Activated CD4-positive, alpha-beta T cell treated with anti-CD3 and anti-CD28 coated beads, Interleukin-10, Interleukin-2, amounts not matched to agents 100 ng/mL and 50 ng/mL, durations not matched to agents 16 hours and 8 hours (primary cell): Measurements from ENCODE around the gene C1orf56.

Experiments used
- DNase-seq: peaks from one replicate; pipeline ENCODE4 v3.0.0-alpha.2; 2020

C1orf56 gene, protein sequence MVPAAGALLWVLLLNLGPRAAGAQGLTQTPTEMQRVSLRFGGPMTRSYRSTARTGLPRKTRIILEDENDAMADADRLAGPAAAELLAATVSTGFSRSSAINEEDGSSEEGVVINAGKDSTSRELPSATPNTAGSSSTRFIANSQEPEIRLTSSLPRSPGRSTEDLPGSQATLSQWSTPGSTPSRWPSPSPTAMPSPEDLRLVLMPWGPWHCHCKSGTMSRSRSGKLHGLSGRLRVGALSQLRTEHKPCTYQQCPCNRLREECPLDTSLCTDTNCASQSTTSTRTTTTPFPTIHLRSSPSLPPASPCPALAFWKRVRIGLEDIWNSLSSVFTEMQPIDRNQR

DNA sequence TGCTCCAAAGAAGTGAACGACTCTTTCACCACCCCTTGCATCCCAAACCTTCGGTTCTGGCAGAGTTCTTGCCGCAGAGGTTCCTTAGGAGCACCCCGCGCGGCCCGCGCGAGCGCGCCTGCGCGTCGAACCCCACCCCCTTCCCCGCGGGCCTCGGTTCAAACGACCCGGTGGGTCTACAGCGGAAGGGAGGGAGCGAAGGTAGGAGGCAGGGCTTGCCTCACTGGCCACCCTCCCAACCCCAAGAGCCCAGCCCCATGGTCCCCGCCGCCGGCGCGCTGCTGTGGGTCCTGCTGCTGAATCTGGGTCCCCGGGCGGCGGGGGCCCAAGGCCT is at the start of gene C1orf56:
Gene C1orf56 (plus strand): TSS at position 161 of the 334 bp plus-strand sequence. CDS start 97 bp downstream, at position 258.
- DNase-seq, result peak; percentile 62

DNA sequence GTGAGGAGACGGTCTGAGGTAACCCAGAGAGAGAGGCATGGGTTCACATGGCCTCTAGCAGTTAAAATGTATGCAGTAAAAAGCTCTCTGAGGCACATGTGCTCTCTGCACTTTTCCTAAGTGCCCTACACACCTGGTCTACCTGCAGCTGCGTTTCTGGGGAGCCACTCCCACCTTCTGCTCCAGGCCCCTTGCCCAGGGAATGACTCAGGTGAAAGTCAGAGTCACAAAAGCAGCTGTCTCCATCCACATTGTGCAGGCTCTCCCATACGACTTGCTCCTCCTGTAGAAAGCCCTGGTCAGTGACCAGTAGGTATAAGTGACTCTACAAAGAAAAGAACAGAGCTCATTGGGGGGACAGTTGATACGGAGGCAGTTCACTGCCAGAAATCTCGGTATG is 49.6 kb upstream of the C1orf56 start:
- DNase-seq, result no peak

DNA sequence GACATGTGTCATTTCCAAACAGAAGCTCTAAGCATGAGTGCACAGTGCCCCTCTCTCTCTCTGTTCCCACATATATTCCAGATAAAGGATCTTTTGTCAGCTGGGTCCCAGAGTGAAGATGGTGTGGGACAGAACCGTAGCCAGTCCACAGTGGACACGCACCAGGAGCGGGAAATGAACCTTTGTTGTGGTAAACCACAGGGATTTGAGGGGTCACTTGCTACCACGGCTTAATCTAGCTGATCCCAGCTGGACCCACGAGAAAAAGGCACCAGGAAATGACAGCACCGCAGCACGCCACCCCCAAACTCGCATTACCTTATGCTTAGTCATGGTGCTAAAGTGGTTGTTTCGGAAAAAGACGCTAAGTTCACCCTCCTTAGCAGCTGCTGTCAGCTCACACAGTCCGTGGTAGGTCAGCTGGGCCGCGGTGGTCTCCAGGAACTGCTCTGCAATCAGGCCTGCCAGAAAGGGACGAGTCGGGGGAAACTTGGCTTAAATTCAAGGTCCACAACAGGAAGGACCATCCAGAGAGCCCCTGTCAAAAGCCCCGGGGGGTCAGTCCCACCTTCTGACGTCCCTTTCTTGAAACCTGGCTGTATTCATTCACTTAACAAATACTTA is 48.4 kb upstream of the C1orf56 start:
- no peak for DNase-seq

DNA sequence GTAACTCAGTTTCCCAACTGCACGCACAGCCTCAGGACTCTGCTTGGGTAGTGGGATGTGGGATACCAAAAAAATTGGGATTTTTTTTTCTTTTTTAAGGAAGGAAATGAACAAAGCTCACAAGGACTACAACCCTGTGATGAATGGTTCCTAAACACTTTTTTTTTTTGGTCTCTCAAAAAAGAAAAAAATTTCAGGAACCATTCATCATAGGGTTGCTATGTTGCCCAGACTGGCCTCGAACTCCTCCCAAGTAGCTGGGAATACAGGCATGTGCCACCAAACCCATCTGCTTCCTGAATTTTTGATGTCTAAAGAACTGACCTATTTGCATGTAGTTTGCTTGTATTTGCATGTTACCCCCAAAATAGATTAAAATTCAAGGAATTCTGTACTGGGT is 47.6 kb upstream of the C1orf56 start:
- no peak for DNase-seq

DNA sequence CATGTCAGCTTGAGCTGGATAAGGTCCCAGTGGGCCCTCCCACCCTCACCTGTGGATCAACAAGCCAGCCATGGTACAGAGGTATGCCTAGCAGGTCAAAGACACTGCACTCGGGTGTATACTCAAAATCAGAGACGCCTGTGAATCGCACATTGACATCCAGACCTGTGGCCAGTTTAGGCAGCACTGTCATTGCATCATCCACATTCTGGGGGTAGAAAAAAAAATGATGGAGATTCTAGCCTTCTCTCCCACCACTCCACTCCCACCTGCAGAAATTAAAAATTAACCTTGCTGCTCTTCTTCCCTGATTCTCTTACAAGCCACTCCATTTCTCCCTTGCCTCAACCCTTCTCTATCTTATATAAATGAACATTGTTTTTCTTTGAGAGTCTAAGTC is 47.1 kb upstream of the C1orf56 start:
- no peak for DNase-seq

DNA sequence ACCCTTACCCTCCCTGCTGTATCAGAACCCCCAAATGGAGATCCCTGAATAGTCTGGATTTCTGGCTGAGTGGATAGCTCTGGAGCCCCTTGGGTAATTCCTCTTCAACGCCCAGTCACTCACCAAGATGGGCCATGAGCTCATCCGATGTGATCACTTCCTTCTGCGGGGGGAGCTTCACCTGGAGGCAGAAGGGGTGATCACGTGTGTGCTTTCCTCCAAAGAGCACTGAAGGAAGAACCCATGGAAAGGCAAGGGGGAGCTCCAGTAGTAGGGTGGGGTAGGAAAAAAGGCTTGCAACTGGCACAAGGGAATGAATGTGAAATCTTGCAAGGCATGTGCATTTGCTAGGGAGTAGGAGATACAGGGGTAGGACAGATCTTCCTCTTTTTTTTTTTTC is 45.9 kb upstream of the C1orf56 start:
- no peak for DNase-seq

DNA sequence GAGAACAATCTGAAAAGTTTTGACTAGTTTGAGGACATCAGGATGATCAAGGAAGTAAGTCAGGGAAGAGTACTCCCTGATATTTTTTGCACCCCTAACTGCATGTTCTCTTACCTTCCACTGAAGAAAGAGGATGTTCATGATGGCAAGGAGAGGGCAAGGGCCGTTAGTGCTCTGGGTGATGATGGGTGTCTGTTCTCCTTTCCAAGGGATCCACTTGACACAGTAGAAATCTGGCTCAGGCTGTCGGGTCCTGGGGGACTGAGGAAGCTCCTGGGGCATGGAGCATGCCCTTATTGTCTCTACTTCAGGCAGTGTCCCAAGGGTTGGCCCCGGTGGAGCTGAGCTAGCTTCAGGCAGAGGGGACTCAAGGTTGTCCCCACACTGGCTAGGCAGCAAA is 45.5 kb upstream of the C1orf56 start:
- DNase-seq, result no peak

DNA sequence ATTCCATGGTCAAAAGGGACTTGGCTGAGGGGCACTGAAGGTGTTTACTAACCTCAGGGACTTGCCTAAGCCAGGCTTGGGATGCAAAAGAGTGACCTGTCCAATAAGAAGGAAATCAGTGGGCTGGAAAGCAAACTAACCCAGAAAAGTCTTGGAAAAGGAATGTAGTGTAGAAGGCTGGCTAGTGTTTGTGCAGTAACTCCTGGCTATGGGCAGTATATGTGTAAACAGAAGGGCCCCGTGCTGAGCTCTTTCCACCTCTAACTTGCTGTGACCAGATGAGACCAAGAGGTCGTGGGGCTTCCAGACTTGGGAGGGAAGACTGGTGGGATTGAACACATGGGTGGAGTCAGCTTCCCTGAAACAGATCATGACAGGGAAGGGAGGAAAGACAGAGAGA is 44.9 kb upstream of the C1orf56 start:
- DNase-seq, result no peak

DNA sequence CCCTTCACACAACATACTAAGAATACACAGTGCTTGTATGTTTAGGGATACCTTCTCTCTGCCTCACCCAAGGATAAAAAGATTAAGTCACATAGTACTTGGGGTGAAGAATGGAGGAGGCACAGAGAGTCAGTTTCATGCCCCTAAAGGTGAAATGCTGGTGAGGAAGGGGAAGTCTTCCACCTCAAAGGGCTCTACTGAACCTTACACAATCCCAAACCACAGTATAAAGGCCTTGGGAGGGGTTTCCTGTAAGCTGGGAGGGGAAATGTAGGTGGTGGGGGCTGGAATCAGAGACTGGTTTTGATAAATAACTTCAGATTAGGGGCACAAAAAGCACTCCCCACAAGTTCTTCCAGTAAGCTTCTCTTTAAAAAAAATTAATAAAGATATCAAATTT is 44.4 kb upstream of the C1orf56 start:
- DNase-seq, result peak; percentile 25

DNA sequence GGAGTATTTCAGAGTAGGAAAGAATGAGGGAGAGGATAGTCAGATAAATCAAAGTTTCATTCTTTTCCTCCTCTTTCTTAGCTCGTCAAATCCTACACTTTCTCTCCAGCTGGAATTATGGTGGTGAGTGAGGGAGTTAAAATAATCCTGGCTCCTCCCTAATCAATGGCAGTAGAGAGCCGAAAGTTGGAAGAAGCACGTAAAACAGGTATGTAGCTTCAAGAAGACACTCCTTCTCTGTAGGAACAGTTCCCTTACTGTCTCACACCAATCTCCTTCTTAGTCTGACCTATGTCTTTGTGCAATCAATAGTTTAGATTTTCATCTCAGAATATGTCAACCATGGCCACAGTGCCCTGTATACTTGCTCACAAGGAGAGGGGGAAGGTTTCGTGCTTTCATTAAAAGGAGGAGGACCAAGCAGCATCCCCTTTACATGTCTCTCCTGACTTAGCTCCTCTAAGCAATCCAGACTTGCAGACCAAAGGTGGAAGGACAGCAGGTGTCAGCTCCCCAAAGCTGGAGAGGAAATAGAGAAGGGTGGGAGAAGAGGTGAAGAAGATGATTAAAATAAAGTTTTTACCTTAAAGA is 41.7 kb upstream of the C1orf56 start:
- DNase-seq, result peak; percentile 24

DNA sequence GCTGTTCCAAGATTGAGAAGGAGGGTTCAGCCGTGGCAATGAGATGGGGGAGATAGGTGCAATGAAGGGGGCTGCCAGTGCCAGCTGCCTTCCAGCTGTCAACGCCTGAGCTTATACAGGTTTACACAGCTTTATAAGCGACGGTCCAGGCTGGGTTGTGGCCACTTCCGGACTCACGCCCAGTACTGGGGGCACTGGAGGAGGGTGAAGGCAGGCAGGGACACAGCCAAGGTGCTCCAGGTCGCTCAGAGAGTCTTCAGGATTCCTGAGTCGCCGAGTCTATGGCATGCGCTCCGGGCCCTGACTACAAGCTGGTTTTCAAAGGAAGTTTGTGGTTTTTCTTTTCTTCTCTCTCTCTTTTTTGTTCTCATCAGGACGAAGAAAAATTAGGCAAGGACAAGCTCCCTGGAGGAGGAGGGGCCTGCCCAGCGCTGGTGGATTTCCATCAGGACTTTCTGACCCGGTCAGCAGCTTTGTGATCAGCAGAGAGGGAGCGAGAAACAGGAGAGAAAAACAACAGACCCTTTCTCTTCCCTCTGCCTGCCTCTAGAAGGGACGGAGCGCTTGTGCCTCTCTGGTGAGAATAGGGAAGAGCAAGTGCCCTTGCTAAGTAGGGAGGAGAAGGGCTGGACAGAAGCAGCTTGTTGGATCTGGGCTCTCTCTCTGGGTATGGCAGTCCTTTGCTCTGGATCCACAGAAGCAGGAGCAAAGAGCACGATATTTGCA is 41.1 kb upstream of the C1orf56 start, which contains the start of gene MINDY1:
Gene MINDY1 (minus strand): TSS at position 576 of the 726 bp plus-strand sequence. CDS start 4,285 bp downstream, outside the sequence.
- peak; percentile 64 for DNase-seq

DNA sequence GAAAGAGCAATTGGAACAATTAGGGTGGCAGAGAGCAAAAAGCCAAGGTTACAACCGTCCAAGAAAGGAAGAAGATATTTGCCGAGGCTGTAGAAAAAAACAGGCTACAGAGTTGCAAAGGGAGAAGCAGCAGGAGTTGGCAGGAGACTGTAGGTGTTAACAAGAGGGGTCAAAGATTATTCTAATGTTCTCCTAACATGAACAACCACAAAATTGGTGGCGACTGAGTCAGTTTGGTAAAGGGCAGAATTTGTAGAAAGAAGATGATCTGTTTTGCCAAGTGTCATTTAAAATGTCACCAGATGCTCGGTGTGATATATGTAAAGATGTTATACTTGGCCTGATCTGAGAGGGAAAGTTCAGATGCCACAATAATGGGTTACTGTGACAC is 39.7 kb upstream of the C1orf56 start:
- DNase-seq, result no peak

DNA sequence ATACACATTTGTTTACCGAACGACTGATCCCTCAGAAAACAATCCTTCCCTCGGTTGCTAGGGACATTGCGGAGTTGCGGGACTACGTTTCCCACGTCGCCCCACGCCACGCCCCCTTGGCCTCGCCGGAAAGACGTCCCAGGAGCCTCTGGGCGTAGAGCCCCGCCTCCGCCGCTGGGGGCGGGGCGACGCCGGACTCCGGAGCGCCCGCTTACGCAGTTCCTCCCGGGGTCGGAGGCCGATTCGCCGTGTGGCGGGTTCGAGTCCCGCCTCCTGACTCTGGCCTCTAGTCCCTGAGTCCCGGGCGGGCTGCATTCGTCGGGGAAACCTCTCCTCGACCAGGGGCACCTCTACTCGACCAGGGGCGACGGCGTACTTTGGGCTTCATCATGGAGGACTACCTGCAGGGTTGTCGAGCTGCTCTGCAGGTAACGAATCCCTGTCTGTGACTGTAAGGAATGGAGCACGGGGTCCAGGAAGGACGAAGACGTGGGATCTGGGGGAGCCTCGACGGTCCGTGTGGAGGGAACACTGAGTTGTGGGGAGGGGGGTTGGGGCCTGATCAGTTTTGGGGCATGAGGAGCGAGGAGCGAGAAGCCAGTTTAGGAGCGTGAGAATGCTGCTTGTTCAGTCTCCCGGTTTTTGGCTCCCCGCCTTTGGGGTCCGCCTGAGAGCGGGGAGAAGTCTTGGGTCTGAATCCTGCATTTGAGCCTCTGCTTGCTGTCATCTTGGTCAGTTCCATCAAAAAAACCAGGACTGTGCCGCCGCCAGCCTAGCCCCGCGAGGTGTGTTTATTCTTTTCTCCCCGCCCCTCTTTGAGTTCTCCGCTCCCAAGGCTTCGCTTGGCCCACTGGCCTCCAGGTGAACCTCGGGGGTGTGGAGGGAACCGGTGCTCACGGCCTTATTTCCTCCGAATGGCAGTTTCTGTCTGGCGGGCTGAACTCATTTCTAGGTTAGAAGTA is 39.0 kb upstream of the C1orf56 start, which contains the start of gene PRUNE1:
Gene PRUNE1 (plus strand): TSS at position 206 of the 962 bp plus-strand sequence. CDS start 184 bp downstream, at position 390.
- peak; percentile 98 for DNase-seq

DNA sequence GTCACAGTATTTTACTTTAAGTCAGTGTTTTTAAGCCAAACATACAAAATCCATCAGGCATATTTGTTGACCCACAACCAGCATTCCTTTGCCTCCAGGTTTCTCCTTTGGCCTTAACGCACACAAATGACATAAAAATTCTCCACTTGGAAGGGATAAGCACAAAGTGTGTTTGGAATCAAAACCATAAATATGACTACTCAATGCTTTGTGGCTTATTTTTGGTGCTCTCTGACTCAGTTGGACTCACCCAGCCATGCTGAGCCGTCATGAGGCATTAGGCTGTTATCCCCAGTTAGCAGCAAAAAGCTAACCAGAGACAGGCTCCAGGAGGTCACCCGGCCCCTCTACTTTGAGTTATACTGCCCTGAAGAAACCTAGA is 38.4 kb upstream of the C1orf56 start:
- DNase-seq, result peak; percentile 30

DNA sequence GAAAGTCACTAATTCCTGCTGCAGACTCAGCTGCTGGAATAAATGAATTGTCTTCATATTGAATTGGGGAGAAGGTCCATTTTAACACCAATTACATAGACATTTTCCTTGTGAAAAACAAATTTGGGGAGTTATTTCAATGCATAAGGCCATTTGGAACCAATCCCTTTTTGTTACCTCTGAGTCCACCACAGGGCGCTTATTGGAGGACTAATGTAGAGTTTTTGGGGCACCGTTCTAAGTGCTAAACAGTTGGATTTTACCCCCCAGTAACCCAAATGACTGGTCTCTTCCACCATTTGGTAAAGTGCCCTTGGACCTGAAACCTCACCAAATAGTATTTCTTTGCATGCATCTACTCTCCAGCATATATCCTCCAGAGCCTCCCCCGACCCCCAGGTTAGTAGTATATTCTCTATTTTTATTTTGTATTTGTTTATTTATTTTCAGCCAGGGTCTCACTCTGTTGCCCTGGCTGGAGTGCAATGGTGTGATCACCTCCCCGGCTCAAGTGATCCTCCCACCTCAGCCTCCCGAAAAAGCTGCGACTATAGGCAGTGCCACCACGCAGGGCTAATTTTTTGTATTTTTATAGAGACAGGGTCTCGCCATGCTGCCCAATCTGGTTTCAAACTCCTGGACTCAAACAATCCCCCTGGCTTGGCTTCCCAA is 37.7 kb upstream of the C1orf56 start:
- DNase-seq, result no peak

DNA sequence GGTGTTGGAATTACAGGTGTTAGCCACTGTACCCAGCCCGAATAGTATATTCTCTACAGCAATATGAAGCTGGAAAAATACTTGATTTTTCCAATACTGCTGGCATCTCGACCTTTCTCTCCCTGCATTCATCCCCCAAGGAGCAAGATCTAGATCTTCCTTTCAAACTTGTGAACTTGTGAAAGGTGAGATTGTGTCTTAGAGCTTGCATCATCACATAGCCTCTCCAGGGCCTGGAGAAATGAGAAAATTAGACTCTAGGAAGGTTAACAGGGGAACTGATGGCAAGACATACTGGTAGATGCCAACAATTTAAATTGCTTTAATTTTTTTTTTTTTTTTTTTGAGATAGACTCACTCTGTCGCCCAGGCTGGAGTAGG is 37.2 kb upstream of the C1orf56 start:
- no peak for DNase-seq

DNA sequence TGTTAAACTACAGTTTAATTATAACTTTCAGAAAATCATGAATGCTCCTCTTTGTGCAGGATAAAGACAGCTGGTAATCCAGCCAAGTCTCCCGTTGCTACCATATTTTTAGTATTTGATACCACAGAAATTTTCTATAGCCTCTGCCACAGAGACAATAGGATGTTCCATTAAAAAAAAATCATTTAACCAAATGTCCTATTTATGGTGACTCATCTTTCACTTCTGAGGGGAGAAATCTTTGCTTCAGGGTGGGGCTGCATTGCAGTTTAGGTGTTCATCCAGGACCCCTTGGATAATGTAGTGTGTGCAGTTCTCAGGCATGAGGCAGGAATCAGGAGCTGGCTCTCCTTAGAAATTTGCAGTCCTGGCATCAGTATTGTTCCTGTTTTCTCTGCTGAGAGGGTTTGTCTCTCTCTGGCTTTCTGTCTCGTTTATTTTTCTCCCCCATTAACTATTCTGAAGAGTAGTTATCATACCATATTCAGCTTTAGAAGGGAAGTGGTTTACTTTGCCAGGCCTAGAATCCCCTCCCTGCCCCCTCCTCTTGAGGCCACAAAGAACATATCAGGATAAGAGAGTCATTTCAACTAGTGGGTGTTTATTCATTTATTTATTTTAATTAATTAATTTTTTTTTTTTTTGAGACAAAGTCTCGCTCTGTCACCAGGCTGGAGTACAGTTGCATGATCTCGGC is 36.2 kb upstream of the C1orf56 start:
- DNase-seq, result no peak

DNA sequence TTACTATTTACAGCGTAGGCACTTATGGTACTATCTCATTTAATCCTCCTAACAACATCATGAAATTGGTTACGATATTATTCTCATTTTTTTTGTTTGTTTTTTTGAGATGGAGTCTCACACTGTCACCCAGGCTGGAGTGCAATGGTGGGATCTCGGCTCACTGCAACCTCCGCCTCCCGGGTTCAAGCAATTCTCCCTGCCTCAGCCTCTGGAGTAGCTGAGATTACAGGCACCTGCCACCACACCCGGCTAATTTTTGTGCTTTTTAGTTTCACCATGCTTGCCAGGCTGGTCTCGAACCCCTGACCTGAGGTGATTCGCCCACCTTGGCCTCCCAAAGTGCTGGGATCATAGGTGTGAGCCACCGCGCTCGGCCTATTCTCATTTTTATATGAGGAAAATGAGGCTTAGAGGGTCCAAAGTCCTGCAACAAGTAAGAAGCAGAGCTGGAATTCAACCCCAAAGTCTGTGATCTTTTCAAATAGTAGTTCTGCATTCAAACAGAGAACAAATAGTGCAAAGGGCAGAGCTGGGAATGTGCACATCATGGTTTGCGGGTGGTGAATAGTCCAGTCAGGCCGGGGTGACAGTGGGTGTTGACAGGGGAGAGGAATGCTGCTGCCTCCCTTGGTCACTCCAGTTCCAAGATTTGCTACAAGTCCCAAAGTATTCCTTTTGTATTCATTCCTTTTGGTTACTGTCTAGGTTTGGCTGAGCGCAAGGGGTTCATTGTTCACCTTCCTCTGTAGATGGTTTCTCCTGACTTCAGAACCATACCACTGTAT is 34.7 kb upstream of the C1orf56 start:
- DNase-seq, result no peak

DNA sequence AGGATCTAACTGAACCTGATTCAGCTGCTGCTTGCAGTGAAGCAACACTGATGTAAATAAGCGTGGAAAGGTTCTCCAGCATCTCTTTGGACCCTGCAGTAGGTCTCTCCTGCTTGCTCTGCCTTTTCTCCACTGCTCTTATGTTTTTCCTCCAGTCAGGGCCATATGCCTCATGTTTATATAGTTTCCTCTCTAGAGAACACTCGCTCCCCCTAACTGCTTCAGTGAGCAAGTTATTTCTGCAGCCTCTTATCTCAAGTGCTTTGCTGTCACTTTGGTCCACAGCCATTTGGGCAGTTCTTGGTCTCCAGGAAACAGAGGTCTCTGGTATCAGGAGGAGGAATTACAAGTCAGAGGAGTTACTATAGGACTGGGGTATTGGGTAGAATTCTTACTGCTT is 34.0 kb upstream of the C1orf56 start:
- DNase-seq, result no peak

DNA sequence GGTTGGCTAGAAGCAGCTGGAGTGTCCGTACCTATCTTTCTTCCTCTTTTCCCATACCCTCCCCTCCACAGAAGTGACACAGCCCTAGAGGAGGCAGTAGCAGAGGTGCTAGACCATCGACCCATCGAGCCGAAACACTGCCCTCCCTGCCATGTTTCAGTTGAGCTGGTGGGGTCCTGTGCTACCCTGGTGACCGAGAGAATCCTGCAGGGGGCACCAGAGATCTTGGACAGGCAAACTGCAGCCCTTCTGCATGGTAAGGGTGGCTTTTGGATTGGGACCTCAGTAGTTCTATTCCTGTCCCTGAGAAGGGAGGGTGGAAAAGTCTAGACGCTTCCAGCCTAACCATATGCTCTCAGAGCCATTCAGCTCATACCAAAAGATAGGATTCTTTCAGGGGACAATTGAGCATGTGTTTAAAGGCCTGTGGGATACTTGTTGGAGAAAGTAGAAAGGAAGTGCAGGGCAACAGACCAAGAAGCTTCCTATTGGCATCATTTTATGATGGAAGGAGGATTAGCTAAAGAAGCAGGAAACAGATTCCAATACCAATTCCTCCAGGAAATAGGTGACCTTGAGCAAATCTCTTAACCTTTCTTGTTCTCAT is 22.9 kb upstream of the C1orf56 start:
- DNase-seq, result peak; percentile 78
